HG02885 (cell line): ENCODE results near the gene MPHOSPH10.
"Not testable (repeated sequence)": the region's sequence is repeated elsewhere in the genome, so short reads cannot be mapped to it uniquely, and the experiment has no call there.

ENCODE experiments used
- ATAC-seq: cut with Tn5 transposase; IDR thresholded peaks from one replicate; pipeline ENCODE4 v1.9.1; 2021; ENCODE audit warnings: mild to moderate bottlenecking; ENCODE audit not compliant: unreplicated experiment, poor library complexity

MPHOSPH10 gene

DNA sequence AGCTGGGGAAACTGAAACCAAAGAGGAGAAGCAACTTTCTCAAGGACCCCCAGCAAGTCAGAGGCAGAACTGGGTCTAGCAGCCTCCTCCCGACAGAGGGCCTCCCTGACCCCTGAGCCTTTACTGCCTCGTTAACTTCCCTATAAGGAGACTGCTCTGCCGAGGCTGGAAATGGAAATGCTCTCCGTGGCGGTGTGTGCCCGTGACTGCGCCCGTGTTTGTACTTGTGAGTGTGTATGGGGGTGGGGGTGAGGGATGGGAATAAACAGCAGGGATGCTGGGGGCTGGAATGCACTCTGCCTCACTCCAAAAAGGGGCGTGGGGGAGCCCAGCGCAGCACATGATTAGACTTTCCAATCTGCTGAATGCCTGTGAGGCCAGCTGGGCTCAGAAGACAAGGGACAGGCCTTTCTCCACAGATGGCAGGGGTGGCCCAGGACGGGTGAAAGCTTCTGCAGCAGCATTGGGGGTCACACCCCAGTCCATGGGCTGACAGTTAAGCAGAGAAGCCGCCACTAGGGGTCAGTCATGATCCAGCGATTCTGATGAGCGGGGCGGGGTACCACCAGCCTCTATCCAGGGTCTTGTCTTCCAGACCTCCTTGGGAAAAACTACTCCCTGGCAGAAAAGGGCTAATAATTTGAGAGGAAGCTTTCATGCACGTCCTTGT lies 26.8 kb downstream of the MPHOSPH10 start:
- peak; percentile 65 for ATAC-seq

DNA sequence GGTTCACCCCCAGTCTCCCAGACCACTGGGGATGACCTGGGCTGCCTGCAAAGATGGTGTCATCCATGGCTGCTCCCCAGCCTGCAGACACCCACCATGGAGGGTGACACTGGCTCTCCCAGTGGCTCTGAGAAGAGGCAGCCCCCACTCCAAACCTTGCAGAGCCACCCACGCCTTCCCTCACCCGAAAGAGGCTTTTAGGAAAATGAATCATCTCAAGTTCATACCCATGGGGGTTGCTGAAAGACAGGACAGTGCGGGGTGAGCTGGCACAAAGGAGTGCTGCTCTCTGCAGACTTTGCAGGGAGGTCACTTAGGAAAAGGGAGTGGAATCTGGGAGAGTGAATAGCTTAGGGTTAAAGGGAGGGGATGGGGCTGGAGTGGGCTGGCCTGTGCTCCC lies 36.4 kb downstream of the MPHOSPH10 start:
- ATAC-seq: no peak

DNA sequence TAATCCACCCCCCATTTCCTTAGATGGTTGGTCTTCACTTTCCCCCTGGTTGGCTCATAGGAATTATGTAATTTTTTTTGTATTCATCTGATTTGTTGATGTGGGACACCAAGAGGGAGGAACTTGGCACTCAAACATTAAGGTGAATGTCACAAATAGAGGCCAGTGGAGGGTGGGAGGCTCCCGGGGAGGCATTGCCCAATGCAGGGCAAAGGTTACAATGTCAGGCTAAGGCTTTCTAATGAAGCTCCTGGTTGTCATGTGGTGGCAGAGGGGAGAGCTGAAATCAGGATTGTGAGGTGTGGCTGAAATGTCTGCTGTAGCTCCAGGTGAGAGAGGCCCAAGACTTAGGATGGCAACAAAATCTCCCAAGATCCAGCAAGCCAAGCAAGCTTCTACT lies 42.7 kb downstream of the MPHOSPH10 start:
- no peak for ATAC-seq

DNA sequence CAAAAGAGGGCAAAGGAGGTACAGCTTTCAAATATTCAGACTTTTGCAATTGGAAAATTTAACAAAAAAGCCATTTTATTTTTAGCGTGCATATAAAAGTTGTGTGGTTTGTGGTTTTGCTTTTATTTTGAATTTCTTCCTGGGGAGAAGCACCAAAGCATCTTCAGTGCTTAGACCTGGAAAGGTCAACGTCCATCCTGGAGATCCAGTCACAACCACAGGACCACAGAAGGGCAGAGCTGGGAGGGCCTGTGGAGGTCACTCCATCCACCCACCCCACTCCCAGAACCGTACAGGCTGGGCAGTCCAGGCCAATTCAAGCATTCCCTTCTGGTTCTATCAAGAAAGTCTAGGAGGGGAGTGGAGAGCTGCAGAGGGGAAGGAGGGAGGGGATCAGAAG lies 43.8 kb downstream of the MPHOSPH10 start:
- no peak for ATAC-seq

DNA sequence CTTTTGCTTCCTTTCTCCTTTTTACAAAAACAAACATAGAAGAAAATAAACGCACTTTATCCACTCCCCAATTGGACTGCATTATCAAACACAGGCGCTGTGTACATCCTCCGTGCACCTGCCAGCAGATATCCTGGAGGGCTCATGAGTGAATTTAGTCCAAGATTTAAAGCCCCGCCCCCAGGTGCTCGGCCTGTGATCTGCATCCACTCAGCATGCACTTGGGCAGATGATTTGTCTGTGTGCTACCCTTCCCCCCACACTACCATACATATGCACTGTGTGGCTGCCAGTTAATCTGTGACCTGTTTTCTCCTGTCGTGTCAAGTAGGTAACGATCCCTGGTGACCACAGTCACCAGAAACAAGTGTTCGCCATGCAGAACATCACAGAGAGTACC lies 48.4 kb downstream of the MPHOSPH10 start:
- not testable (repeated sequence) for ATAC-seq

DNA sequence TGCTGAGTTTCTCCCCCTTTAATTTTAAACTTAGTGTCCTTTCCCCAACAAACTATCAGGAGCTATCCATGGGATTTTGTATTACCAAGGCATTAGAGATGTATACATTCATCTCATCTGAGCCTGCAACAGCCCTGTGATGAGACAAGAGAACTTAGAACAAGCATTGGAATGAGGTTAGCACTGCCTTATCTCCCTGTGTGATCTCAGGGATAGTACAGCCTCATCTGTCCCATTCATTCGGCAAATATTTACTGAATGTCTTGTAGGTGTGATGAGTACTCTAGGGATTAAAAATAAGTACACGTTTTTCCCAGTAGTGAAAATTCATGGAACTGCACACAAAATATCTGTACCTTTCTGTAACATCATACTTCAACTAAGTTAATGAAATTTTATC lies 50.9 kb downstream of the MPHOSPH10 start:
- ATAC-seq: no peak

DNA sequence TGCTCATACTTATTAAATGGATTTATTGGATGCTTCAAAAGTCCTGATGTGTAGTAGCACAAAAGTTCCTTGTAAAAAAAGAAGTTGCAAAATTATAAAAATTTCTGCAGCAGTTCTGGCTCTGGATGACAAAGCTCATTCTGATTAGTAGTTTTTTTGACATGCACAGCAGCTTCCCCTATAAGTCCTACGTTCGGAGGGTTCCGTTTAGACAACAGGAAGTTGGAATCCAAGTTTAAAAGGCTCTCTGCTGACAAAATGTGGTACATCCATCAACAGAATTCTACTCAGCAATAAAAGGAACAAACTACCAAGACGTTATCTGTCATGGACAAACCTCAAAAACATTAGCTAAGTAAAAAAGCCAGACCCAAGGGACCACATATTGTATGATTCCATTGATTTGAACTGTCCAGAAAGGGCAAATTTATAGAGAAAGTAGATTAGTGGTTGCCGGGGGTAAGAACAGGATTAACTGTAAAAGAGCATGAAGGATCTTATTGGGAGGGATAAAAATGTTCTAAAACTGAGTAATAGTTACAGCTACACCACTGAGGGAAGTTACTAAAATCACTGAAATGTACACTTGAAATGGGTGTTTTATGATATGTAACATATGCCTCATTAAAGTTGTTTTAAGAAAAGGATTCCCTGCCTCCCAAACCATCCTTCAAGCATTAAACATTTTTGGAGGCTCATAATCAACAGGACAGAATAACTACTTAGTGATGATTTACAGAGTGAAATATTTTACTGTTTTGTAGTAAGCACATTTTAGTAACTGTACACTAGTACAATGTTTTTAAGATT lies 53.1 kb downstream of the MPHOSPH10 start:
- not testable (repeated sequence) for ATAC-seq

DNA sequence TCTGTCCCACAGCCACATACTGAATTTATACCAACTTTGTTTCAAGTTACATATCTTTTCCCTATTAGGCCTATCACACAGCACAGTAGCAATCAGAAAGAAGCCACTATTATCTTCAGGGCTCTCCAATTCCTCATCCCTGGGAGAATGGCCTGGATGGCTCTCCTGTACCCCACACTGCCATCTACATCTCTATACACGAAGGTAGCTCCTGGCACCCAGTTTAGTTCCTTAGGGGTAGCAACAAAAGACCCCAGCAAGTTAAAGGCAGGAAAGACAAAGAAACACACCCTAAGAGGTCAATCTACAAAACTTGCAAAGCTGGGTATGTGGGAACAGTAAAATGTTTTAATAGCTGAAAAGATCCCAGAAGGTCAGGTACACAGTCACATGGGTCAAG lies 56.5 kb downstream of the MPHOSPH10 start:
- no peak for ATAC-seq

DNA sequence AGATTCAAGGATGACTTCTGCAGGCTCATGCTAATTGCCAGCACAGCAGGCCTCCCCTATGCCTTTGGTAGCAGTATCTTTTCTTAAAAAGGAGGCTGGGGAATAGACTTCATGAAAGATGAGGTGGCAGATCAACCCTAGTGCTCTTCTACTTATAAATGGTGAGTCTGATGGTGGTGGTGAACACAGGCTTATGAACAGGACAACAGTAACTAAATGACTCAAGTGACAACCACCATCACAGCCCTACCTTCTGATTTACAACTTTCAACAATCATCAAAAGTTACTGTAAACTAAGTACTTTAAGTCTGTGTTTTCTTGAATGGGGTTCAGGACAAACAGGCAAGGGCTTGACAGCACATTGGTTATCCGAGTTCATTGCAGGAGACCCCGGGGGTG lies 57.2 kb downstream of the MPHOSPH10 start:
- no peak for ATAC-seq

DNA sequence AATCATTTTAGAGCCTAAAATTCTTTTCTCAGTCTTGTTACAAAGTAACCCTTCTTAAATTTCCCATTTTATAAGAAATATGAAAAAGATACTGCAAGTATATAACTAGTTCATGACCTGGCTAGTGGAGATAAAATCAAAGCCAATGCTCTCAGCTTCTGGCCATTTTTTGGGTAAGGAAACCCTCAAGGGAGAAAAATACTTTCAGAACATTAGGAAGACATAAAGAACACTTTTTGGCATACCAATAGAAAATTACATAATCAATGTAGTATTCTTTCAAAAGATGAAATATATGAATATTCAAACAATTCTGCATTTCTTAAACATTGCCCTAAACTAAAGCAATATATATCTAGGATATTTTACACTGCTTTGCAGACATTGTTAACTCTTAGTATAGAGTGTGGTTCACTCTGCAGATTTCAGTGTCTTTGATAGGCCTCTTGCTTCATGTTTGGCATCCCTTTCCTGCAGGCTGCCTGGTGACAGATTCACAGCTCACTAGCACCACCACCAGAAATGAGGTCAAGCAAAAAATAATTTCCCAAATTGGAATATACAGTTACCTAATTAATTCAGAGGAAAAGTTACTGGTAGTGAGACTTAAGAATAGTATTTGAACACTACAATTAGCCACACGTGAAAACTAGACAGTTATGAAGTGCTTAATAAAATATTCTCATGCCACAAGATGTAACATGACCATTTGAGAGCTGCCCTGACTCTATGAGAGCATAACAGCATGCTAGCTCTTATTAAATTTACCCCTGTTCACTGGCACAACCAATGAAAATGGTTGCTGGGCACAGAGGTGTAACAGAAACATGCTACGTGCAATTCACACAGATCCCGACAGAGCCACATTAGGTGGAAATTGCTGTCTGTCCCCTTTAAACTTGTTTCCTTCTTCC lies 60.5 kb downstream of the MPHOSPH10 start:
- ATAC-seq: no peak

DNA sequence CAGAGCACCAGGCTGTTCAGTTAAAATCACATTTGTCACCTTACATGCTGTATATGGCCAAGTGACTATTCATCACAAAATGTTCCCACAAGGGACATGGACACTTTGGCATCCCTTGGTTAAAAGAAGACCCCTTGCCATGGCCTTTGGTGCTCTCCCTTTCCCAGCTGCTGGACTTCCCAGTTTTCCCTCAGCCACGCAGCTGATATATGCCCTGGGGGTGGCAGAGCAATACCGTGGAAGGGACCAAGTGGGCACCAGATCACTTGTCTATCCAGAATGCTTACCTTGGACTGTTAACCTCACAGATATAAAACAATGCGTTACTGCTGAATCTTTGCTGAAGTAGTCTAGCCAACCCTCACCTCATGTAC lies 61.1 kb downstream of the MPHOSPH10 start:
- no peak for ATAC-seq
